Measurements from ENCODE around the gene SPEM3.

Gene SPEM3

GRCh38 chr17:7425756-7426155 is 2.9 kb upstream of the SPEM3 start:
- Histone ChIP-seq H3K4me1 (ENCODE audit: control insufficient read depth, insufficient read depth, low read length) (no peaks in the 10 kb centered on the region), H3K27me3 (ENCODE audit: control insufficient read depth, insufficient read depth, low read length) (no peaks in the 10 kb centered on the region), H3K27ac (ENCODE audit: low read depth, low read length) (no peak overlapping the region)

GRCh38 chr17:7426203-7426863 is 2.3 kb upstream of the SPEM3 start:
- no peak overlapping the region for H3K27ac ChIP-seq (ENCODE audit: low read depth, low read length)
- no peaks in the 10 kb centered on the region for H3K9me3 ChIP-seq (ENCODE audit: control insufficient read depth, insufficient read depth, low read length)
- H3K9ac ChIP-seq (ENCODE audit: low read depth, low read length) = no peak overlapping the region
- H3K4me1 ChIP-seq (ENCODE audit: control insufficient read depth, insufficient read depth, low read length) = no peaks in the 10 kb centered on the region
- H3K36me3 ChIP-seq (ENCODE audit: control insufficient read depth, insufficient read depth, low read length) = no peaks in the 10 kb centered on the region
- H3K4me3 ChIP-seq (ENCODE audit: low read depth, low read length) = no peak overlapping the region
- H3K27me3 ChIP-seq (ENCODE audit: control insufficient read depth, insufficient read depth, low read length) = no peaks in the 10 kb centered on the region

More at GRCh38 chr17:7425756-7426155, 2.9 kb upstream of the SPEM3 start:
- Histone ChIP-seq H3K36me3 (ENCODE audit: control insufficient read depth, insufficient read depth, low read length) (no peaks in the 10 kb centered on the region), H3K9me3 (ENCODE audit: control insufficient read depth, insufficient read depth, low read length) (no peaks in the 10 kb centered on the region), H3K4me3 (ENCODE audit: low read depth, low read length) (no peak overlapping the region), H3K9ac (ENCODE audit: low read depth, low read length) (no peak overlapping the region)

GRCh38 chr17:7426896-7427489 is 1.7 kb upstream of the SPEM3 start:
- Histone ChIP-seq H3K27me3 (ENCODE audit: control insufficient read depth, insufficient read depth, low read length) (no peaks in the 10 kb centered on the region), H3K4me1 (ENCODE audit: control insufficient read depth, insufficient read depth, low read length) (no peaks in the 10 kb centered on the region), H3K9me3 (ENCODE audit: control insufficient read depth, insufficient read depth, low read length) (no peaks in the 10 kb centered on the region), H3K36me3 (ENCODE audit: control insufficient read depth, insufficient read depth, low read length) (no peaks in the 10 kb centered on the region), H3K4me3 (ENCODE audit: low read depth, low read length) (no peak overlapping the region), H3K27ac (ENCODE audit: low read depth, low read length) (no peak overlapping the region), H3K9ac (ENCODE audit: low read depth, low read length) (no peak overlapping the region)

- H3K9ac ChIP-seq (ENCODE audit: low read depth, low read length) = no peak overlapping the region
- no peaks in the 10 kb centered on the region for H3K36me3 ChIP-seq (ENCODE audit: control insufficient read depth, insufficient read depth, low read length)
- H3K27me3 ChIP-seq (ENCODE audit: control insufficient read depth, insufficient read depth, low read length) = no peaks in the 10 kb centered on the region
- H3K4me3 ChIP-seq (ENCODE audit: low read depth, low read length) = no peak overlapping the region
- H3K27ac ChIP-seq (ENCODE audit: low read depth, low read length) = no peak overlapping the region
- H3K4me1 ChIP-seq (ENCODE audit: control insufficient read depth, insufficient read depth, low read length) = no peaks in the 10 kb centered on the region
- no peaks in the 10 kb centered on the region for H3K9me3 ChIP-seq (ENCODE audit: control insufficient read depth, insufficient read depth, low read length)
Measured at GRCh38 chr17:7427549-7427948, 1.1 kb upstream of the SPEM3 start.

GRCh38 chr17:7429722-7430121 is 1.1 kb downstream of the SPEM3 start:
- no peak overlapping the region for H3K27ac ChIP-seq (ENCODE audit: low read depth, low read length)
- H3K4me1 ChIP-seq (ENCODE audit: control insufficient read depth, insufficient read depth, low read length) = no peaks in the 10 kb centered on the region
- H3K4me3 ChIP-seq (ENCODE audit: low read depth, low read length) = no peak overlapping the region
- no peaks in the 10 kb centered on the region for H3K9me3 ChIP-seq (ENCODE audit: control insufficient read depth, insufficient read depth, low read length)
- H3K27me3 ChIP-seq (ENCODE audit: control insufficient read depth, insufficient read depth, low read length) = no peaks in the 10 kb centered on the region
- H3K9ac ChIP-seq (ENCODE audit: low read depth, low read length) = no peak overlapping the region
- H3K36me3 ChIP-seq (ENCODE audit: control insufficient read depth, insufficient read depth, low read length) = no peaks in the 10 kb centered on the region

- Histone ChIP-seq H3K4me1 (ENCODE audit: control insufficient read depth, insufficient read depth, low read length) (peaks cover 3% of the 10 kb centered on the region; the same call in 1 of the 2 replicates), H3K36me3 (ENCODE audit: control insufficient read depth, insufficient read depth, low read length) (no peaks in the 10 kb centered on the region), H3K27me3 (ENCODE audit: control insufficient read depth, insufficient read depth, low read length) (no peaks in the 10 kb centered on the region), H3K9me3 (ENCODE audit: control insufficient read depth, insufficient read depth, low read length) (no peaks in the 10 kb centered on the region), H3K4me3 (ENCODE audit: low read depth, low read length) (no peak overlapping the region), H3K27ac (ENCODE audit: low read depth, low read length) (no peak overlapping the region), H3K9ac (ENCODE audit: low read depth, low read length) (no peak overlapping the region)
Measured at GRCh38 chr17:7431231-7431630, 2.6 kb downstream of the SPEM3 start.

GRCh38 chr17:7432296-7432695 is 3.6 kb downstream of the SPEM3 start:
- H3K36me3 ChIP-seq (ENCODE audit: control insufficient read depth, insufficient read depth, low read length) = no peaks in the 10 kb centered on the region
- H3K9me3 ChIP-seq (ENCODE audit: control insufficient read depth, insufficient read depth, low read length) = no peaks in the 10 kb centered on the region
- H3K27ac ChIP-seq (ENCODE audit: low read depth, low read length) = no peak overlapping the region
- no peak overlapping the region for H3K4me3 ChIP-seq (ENCODE audit: low read depth, low read length)
- no peaks in the 10 kb centered on the region for H3K27me3 ChIP-seq (ENCODE audit: control insufficient read depth, insufficient read depth, low read length)
- peaks cover 4% of the 10 kb centered on the region; the same call in 1 of the 2 replicates for H3K4me1 ChIP-seq (ENCODE audit: control insufficient read depth, insufficient read depth, low read length)
- H3K9ac ChIP-seq (ENCODE audit: low read depth, low read length) = no peak overlapping the region

- H3K9ac ChIP-seq (ENCODE audit: low read depth, low read length) = peak overlapping the region; percentile 50
- H3K27me3 ChIP-seq (ENCODE audit: control insufficient read depth, insufficient read depth, low read length) = peaks cover 24% of the 10 kb centered on the region
- H3K27ac ChIP-seq (ENCODE audit: low read depth, low read length) = peak overlapping the region; percentile 73
- H3K9me3 ChIP-seq (ENCODE audit: control insufficient read depth, insufficient read depth, low read length) = no peaks in the 10 kb centered on the region
- H3K4me3 ChIP-seq (ENCODE audit: low read depth, low read length) = peak overlapping the region; percentile 92
- peaks cover 19% of the 10 kb centered on the region for H3K4me1 ChIP-seq (ENCODE audit: control insufficient read depth, insufficient read depth, low read length)
- H3K36me3 ChIP-seq (ENCODE audit: control insufficient read depth, insufficient read depth, low read length) = no peaks in the 10 kb centered on the region
Measured at GRCh38 chr17:7435676-7436555, 7.3 kb downstream of the SPEM3 start.

- Histone ChIP-seq H3K27me3 (ENCODE audit: control insufficient read depth, insufficient read depth, low read length) (peaks cover 24% of the 10 kb centered on the region), H3K36me3 (ENCODE audit: control insufficient read depth, insufficient read depth, low read length) (no peaks in the 10 kb centered on the region), H3K4me1 (ENCODE audit: control insufficient read depth, insufficient read depth, low read length) (peaks cover 26% of the 10 kb centered on the region), H3K9ac (ENCODE audit: low read depth, low read length) (peak overlapping the region; percentile 50; the same call in 1 of the 2 replicates), H3K4me3 (ENCODE audit: low read depth, low read length) (peak overlapping the region; percentile 92), H3K27ac (ENCODE audit: low read depth, low read length) (peak overlapping the region; percentile 23), H3K9me3 (ENCODE audit: control insufficient read depth, insufficient read depth, low read length) (no peaks in the 10 kb centered on the region)
Measured at GRCh38 chr17:7436556-7437368, 8.1 kb downstream of the SPEM3 start.

- Histone ChIP-seq H3K4me3 (ENCODE audit: low read depth, low read length) (peak overlapping the region; percentile 92), H3K27me3 (ENCODE audit: control insufficient read depth, insufficient read depth, low read length) (peaks cover 24% of the 10 kb centered on the region), H3K27ac (ENCODE audit: low read depth, low read length) (no peak overlapping the region), H3K9me3 (ENCODE audit: control insufficient read depth, insufficient read depth, low read length) (no peaks in the 10 kb centered on the region), H3K36me3 (ENCODE audit: control insufficient read depth, insufficient read depth, low read length) (no peaks in the 10 kb centered on the region), H3K4me1 (ENCODE audit: control insufficient read depth, insufficient read depth, low read length) (peaks cover 26% of the 10 kb centered on the region), H3K9ac (ENCODE audit: low read depth, low read length) (no peak overlapping the region)
Measured at GRCh38 chr17:7437369-7437863, 8.8 kb downstream of the SPEM3 start.
